Endodermal cell (in vitro differentiated cells): ENCODE results near the gene IFIT1. TPM values are rescaled to one million over a fixed set of nuclear protein-coding genes. Genes with fewer than 3 reads are reported as not detected.

ENCODE experiments used
- DNase-seq: peaks from one replicate; pipeline ENCODE4 v3.0.0-alpha.2; 2017
- H3K27ac ChIP-seq: 2 replicates; pipeline ENCODE4 v1.5.1; 2013; ENCODE audit warnings: mild to moderate bottlenecking, low read depth, low read length, moderate library complexity
- H3K27me3 ChIP-seq: 2 replicates; pipeline ENCODE4 v1.6.1; 2013; ENCODE audit warnings: mild to moderate bottlenecking, low read length, moderate library complexity; ENCODE audit not compliant: insufficient read depth, control insufficient read depth, poor library complexity, severe bottlenecking
- H3K36me3 ChIP-seq: 2 replicates; pipeline ENCODE4 v1.7.0; 2013; ENCODE audit warnings: mild to moderate bottlenecking, low read length, moderate library complexity; ENCODE audit not compliant: control insufficient read depth, insufficient read depth
- H3K4me1 ChIP-seq: one replicate; pipeline ENCODE4 v1.7.0; 2013; ENCODE audit warnings: low read length; ENCODE audit not compliant: control insufficient read depth, insufficient read depth
- H3K4me3 ChIP-seq: 2 replicates; pipeline ENCODE4 v1.5.1; 2013; ENCODE audit warnings: mild to moderate bottlenecking, low read length, moderate library complexity
- H3K9ac ChIP-seq: 2 replicates; pipeline ENCODE4 v1.6.1; 2013; ENCODE audit warnings: mild to moderate bottlenecking, low read length, moderate library complexity; ENCODE audit not compliant: poor library complexity, severe bottlenecking; ENCODE audit errors: extremely low read depth
- H3K9me3 ChIP-seq: 2 replicates; pipeline ENCODE4 v1.6.1; 2013; ENCODE audit warnings: mild to moderate bottlenecking, low read length, moderate library complexity; ENCODE audit not compliant: control insufficient read depth
- H3K27ac Mint-ChIP-seq: 2 replicates; pipeline ENCODE4 v1.8.0; 2020; ENCODE audit warnings: mixed read lengths
- H3K27me3 Mint-ChIP-seq: 2 replicates; pipeline ENCODE4 v1.8.0; 2021; ENCODE audit warnings: mild to moderate bottlenecking, mixed read lengths; ENCODE audit not compliant: insufficient read depth
- H3K36me3 Mint-ChIP-seq: 2 replicates; pipeline ENCODE4 v1.8.0; 2020; ENCODE audit warnings: low read depth, mixed read lengths
- H3K4me1 Mint-ChIP-seq: 2 replicates; pipeline ENCODE4 v1.8.0; 2020; ENCODE audit warnings: mixed read lengths
- H3K4me3 Mint-ChIP-seq: 2 replicates; pipeline ENCODE4 v1.8.0; 2020; ENCODE audit warnings: mild to moderate bottlenecking, moderate library complexity, mixed read lengths
- H3K9me3 Mint-ChIP-seq: 2 replicates; pipeline ENCODE4 v1.8.0; 2020; ENCODE audit warnings: mild to moderate bottlenecking, mixed read lengths
- CTCF ChIP-seq: fragments of 200-600 bp; sonication (generic); conservative IDR thresholded peaks from 2 replicates; pipeline ENCODE4 v1.5.0; 2021; ENCODE audit warnings: antibody characterized with exemption, mild to moderate bottlenecking
- WGBS, 2 experiments: methylation state at CpG; one replicate each; pipeline versions ENCODE4 v1.1.5 to v1.1.7; 2013; ENCODE audit warnings: missing lambda C conversion rate in 2 of 2, mixed read lengths in 1 of 2; ENCODE audit not compliant: insufficient coverage in 1 of 2, insufficient read length in 1 of 2; 5-methylcytosine and 5-hydroxymethylcytosine counted together
- total RNA-seq, 2 donors: library from RNA; stranded (reverse); fragmentation: NEBNext Ultra II Directional in 1 of 2; extraction: Animal tissue kit (Norgen Biotek cat#: 25700) in 1 of 2; gene quantifications; 2 replicates in 1 of 2; 3 replicates in 1 of 2; pipeline ENCODE4 v1.2.1, GENCODE V29; 2021

Gene IFIT1
- total RNA-seq, 2 donors from 2014 or later, result 0.59 TPM; not detected in 1

DNA sequence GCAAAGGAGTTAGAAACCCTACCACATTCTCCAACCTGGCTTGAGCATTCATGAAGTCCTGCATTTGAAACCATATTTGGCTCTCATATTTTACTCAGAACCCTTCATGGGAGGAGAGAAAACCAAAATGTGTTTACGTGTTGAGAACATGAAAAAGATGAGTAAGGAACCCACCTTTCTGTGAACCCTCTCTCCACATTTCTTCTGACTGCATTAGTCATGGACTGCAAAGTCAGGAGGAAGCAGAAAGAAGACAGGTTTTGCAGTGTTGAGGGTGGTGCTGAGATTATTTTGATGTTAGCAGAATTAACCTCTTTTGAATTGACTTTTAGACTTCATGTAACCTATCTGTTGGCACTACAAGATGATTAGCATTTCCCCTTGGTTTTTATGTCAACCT lies 9.7 kb upstream of the IFIT1 start:
- no peak for DNase-seq
- Histone ChIP-seq H3K27ac (no peak overlapping the region), H3K27me3 (no peaks in the 10 kb centered on the region), H3K4me1 (no peaks in the 10 kb centered on the region), H3K4me3 (no peak overlapping the region), H3K9ac (no peak overlapping the region), H3K9me3 (no peaks in the 10 kb centered on the region), H3K36me3 (no peaks in the 10 kb centered on the region)
- no peak overlapping the region for H3K4me3 Mint-ChIP-seq
- no peak overlapping the region for H3K27ac Mint-ChIP-seq
- WGBS, 2 experiments, result 100% methylated on average over 1 of the region's 1 CpG; no CpG with 5 or more reads in 1 of the 2 experiments
- H3K36me3 Mint-ChIP-seq, result no peaks in the 10 kb centered on the region
- peaks cover 34% of the 10 kb centered on the region for H3K4me1 Mint-ChIP-seq
- no peak for TF ChIP-seq CTCF
- H3K27me3 Mint-ChIP-seq, result no peaks in the 10 kb centered on the region
- H3K9me3 Mint-ChIP-seq, result no peaks in the 10 kb centered on the region

DNA sequence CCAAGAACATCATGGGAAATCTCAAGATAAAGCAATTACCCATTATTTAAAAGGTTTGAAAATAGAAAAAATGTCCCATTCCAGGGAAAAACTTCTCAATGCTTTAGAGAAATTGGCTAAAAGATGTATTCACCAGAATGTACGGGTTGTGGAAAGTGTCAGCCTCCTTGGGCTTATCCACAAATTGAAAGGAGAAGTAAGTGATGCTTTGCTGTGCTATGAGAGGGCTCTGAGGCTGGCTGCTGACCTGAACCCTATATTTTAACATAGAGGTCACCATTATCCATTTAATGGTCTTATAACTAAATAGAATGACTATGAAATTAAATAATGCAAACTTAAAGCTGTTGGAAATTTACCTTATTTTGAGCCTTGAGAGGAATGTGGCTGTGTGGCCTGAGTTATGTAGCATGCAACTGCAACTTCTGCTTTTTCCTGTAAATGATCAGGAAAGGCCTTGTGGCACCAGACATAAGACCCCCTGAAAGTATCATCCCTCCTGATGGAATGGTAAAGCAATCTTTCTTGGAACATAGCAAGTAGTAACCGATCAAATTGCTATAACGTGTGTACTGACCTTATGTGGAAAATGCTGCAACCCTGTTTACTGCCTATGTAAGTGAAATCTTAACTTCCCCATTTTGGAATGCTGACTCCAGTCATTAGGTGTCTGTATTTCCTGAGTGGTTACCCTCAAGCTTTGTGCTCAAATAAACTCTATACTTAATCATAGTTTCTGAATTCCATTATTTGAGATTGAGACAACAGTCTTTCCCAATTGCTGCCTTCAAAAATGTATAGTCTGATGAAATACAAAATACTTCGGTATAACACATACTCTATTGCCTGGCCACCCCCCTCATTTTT lies 7.7 kb upstream of the IFIT1 start:
- no peak overlapping the region for H3K27ac ChIP-seq
- no peak for DNase-seq
- no peak overlapping the region for H3K9ac ChIP-seq
- no peaks in the 10 kb centered on the region for H3K9me3 ChIP-seq
- no peaks in the 10 kb centered on the region for H3K36me3 Mint-ChIP-seq
- peaks cover 26% of the 10 kb centered on the region for H3K4me1 Mint-ChIP-seq
- TF ChIP-seq CTCF, result no peak
- no peak overlapping the region for H3K27ac Mint-ChIP-seq
- H3K4me3 ChIP-seq, result no peak overlapping the region
- no peaks in the 10 kb centered on the region for H3K4me1 ChIP-seq
- WGBS, 2 experiments, result 93 to 95% methylated on average over 4 of the region's 4 CpGs
- no peaks in the 10 kb centered on the region for H3K9me3 Mint-ChIP-seq
- no peaks in the 10 kb centered on the region for H3K27me3 ChIP-seq
- no peaks in the 10 kb centered on the region for H3K27me3 Mint-ChIP-seq
- no peak overlapping the region for H3K4me3 Mint-ChIP-seq
- no peaks in the 10 kb centered on the region for H3K36me3 ChIP-seq

GRCh38 chr10:89388806-89389205 lies 3.6 kb upstream of the IFIT1 start:
- Histone ChIP-seq H3K4me1 (peaks cover 8% of the 10 kb centered on the region), H3K36me3 (no peaks in the 10 kb centered on the region), H3K4me3 (no peak overlapping the region), H3K9me3 (no peaks in the 10 kb centered on the region), H3K27me3 (no peaks in the 10 kb centered on the region), H3K9ac (no peak overlapping the region), H3K27ac (no peak overlapping the region)
- Mint-ChIP-seq H3K4me3 (no peak overlapping the region), H3K27ac (no peak overlapping the region), H3K4me1 (peaks cover 38% of the 10 kb centered on the region), H3K36me3 (no peaks in the 10 kb centered on the region), H3K27me3 (no peaks in the 10 kb centered on the region), H3K9me3 (no peaks in the 10 kb centered on the region)
- no peak for TF ChIP-seq CTCF
- WGBS, 2 experiments, result 77 to 82% methylated on average over 2 of the region's 2 CpGs
- no peak for DNase-seq
